ENCODE measurements around the gene LRRC27. TPM values are rescaled to one million over a fixed set of nuclear protein-coding genes. Genes with fewer than 3 reads are reported as not detected.

Gene LRRC27
- polyA plus RNA-seq, 3 donors, result 3.6 to 12.8 (median 3.6) TPM

DNA sequence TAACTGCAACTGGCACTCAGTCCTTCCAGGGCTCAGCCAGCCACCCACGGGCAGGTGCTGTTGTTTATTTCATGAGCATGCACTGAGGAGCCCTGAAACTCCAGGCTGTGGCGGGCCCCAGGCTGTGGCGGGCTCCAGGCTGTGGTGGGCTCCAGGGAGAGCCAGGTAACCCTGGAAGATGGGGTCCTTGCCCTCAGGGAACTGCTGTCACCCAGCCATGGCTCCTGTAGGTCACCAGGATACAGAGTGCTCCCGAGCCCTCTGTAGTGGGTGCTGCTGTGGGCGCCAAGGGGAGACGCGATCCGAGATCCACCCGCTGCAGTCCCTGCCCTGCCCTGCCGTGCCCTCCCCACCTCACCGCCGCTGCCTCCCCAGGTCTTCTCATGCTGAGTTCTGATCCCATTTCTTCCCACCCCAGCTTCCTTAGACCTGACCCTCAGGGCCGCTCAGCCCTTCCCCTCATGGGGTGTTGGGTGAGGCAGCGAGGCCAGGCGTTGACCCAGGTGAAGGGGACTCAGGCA, 29.6 kb downstream of the LRRC27 start:
- Histone ChIP-seq H3K27ac (ENCODE audit: low read depth in 1 of 2, low read length in 2 of 2) (no peak overlapping the region), H3K36me3 (replicated peaks in 1 of 2; ENCODE audit: control insufficient read depth in 1 of 2, insufficient read depth in 2 of 2, low read length in 2 of 2) (peaks cover 8 to 36% of the 10 kb centered on the region in 2 donors), H2AFZ (ENCODE audit: insufficient read depth, low read depth, low read length, poor library complexity, severe bottlenecking) (no peak overlapping the region), H4K20me1 (ENCODE audit: insufficient read depth, low read length) (no peaks in the 10 kb centered on the region), H3K79me2 (ENCODE audit: insufficient read depth, low read length) (no peaks in the 10 kb centered on the region), H3K9me3 (replicated peaks in 1 of 2; ENCODE audit: control insufficient read depth in 1 of 2, insufficient read depth in 1 of 2, low read length in 2 of 2) (peaks cover 0 to 7% of the 10 kb centered on the region in 2 donors), H3K4me2 (replicated peaks; ENCODE audit: extremely low read depth, low read length, poor library complexity, severe bottlenecking) (no peak overlapping the region), H3K4me1 (ENCODE audit: control insufficient read depth in 1 of 2, insufficient read depth in 2 of 2, low read length in 2 of 2) (peaks cover 0 to 5% of the 10 kb centered on the region in 2 donors), H3K9ac (ENCODE audit: insufficient read depth, low read length, poor library complexity, severe bottlenecking) (no peak overlapping the region), H3K27me3 (ENCODE audit: control insufficient read depth in 2 of 2, insufficient read depth in 2 of 2, low read length in 2 of 2) (no peaks in the 10 kb centered on the region), H3K4me3 (replicated peaks in 1 of 3; ENCODE audit: low read depth in 2 of 3, low read length in 3 of 3) (no peak overlapping the region)
- H3K4me1 Mint-ChIP-seq, result peaks cover 12% of the 10 kb centered on the region
- peak overlapping the region in 1 of 7 donors; percentile 50 for H3K27ac Mint-ChIP-seq
- H3K9me3 Mint-ChIP-seq, result peaks cover 0 to 13% (median 2%) of the 10 kb centered on the region in 7 donors
- H3K36me3 Mint-ChIP-seq, result peaks cover 34 to 39% of the 10 kb centered on the region in 2 donors
- WGBS (ENCODE audit: insufficient coverage), result 79% methylated on average over 6 of the region's 15 CpGs
- H3K27me3 Mint-ChIP-seq (ENCODE audit: low read depth in 3 of 3), result peaks cover 0 to 2% (median 0%) of the 10 kb centered on the region in 3 donors
- TF ChIP-seq, protein P1, sequence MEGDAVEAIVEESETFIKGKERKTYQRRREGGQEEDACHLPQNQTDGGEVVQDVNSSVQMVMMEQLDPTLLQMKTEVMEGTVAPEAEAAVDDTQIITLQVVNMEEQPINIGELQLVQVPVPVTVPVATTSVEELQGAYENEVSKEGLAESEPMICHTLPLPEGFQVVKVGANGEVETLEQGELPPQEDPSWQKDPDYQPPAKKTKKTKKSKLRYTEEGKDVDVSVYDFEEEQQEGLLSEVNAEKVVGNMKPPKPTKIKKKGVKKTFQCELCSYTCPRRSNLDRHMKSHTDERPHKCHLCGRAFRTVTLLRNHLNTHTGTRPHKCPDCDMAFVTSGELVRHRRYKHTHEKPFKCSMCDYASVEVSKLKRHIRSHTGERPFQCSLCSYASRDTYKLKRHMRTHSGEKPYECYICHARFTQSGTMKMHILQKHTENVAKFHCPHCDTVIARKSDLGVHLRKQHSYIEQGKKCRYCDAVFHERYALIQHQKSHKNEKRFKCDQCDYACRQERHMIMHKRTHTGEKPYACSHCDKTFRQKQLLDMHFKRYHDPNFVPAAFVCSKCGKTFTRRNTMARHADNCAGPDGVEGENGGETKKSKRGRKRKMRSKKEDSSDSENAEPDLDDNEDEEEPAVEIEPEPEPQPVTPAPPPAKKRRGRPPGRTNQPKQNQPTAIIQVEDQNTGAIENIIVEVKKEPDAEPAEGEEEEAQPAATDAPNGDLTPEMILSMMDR (IDR thresholded peaks at IDR 0.05), result no peak
- no peak overlapping the region for H3K4me3 Mint-ChIP-seq
- intact Hi-C loops (cut with micrococcal nuclease), result no loop called here
- no peak for DNase-seq

DNA sequence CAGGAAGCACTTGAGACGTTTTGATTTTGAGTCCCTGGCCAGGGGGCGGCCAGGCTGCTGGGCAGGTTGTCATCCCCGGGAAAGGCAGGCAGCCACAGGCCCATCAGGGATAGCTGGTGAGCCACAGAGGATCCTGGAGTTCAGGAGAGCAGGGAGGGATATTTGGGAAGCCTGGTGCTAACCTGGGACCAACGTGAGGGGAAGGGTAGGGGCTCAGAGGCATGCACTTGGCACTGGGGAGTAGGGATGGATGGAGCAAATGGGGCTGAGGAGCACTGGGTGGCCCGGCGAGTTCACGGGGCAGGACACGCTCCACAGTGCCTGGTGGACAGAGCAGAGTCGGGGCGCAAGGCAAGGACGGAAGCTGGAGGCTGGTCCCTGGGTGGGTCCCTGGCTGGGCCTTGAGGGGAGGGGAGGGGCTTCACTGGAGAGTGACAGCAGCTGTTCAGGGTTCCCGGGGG, 30.2 kb downstream of the LRRC27 start:
- H2AFZ ChIP-seq (ENCODE audit: insufficient read depth, low read depth, low read length, poor library complexity, severe bottlenecking), result no peak overlapping the region
- no peaks in the 10 kb centered on the region for H3K4me1 ChIP-seq (ENCODE audit: control insufficient read depth in 1 of 2, insufficient read depth in 2 of 2, low read length in 2 of 2)
- H3K4me3 Mint-ChIP-seq, result no peak overlapping the region
- H3K4me2 ChIP-seq (replicated peaks; ENCODE audit: extremely low read depth, low read length, poor library complexity, severe bottlenecking), result no peak overlapping the region
- H3K79me2 ChIP-seq (ENCODE audit: insufficient read depth, low read length), result no peaks in the 10 kb centered on the region
- no peak for DNase-seq
- no peak overlapping the region for H3K9ac ChIP-seq (ENCODE audit: insufficient read depth, low read length, poor library complexity, severe bottlenecking)
- peak overlapping the region in 1 of 7 donors; percentile 50 for H3K27ac Mint-ChIP-seq
- peaks cover 0 to 2% (median 0%) of the 10 kb centered on the region in 3 donors for H3K27me3 Mint-ChIP-seq (ENCODE audit: low read depth in 3 of 3)
- H3K9me3 Mint-ChIP-seq, result peaks cover 0 to 13% (median 2%) of the 10 kb centered on the region in 7 donors
- H3K36me3 ChIP-seq (replicated peaks in 1 of 2; ENCODE audit: control insufficient read depth in 1 of 2, insufficient read depth in 2 of 2, low read length in 2 of 2), result peaks cover 10 to 36% of the 10 kb centered on the region in 2 donors
- TF ChIP-seq, protein P1 (IDR thresholded peaks at IDR 0.05), result no peak
- H3K9me3 ChIP-seq (replicated peaks in 1 of 2; ENCODE audit: control insufficient read depth in 1 of 2, insufficient read depth in 1 of 2, low read length in 2 of 2), result peaks cover 0 to 7% of the 10 kb centered on the region in 2 donors
- H4K20me1 ChIP-seq (ENCODE audit: insufficient read depth, low read length), result no peaks in the 10 kb centered on the region
- H3K27ac ChIP-seq (ENCODE audit: low read depth in 1 of 2, low read length in 2 of 2), result no peak overlapping the region
- intact Hi-C loops (cut with micrococcal nuclease), result no loop called here
- no peaks in the 10 kb centered on the region for H3K27me3 ChIP-seq (ENCODE audit: control insufficient read depth in 2 of 2, insufficient read depth in 2 of 2, low read length in 2 of 2)
- H3K4me1 Mint-ChIP-seq, result peaks cover 7% of the 10 kb centered on the region
- peaks cover 39 to 40% of the 10 kb centered on the region in 2 donors for H3K36me3 Mint-ChIP-seq
- no peak overlapping the region for H3K4me3 ChIP-seq (replicated peaks in 1 of 3; ENCODE audit: low read depth in 2 of 3, low read length in 3 of 3)
- WGBS (ENCODE audit: insufficient coverage), result 96% methylated on average over 4 of the region's 12 CpGs
